GM18867 (cell line): ENCODE results near the gene LINC01488.

Experiments used
- ATAC-seq: cut with Tn5 transposase; IDR thresholded peaks from one replicate; pipeline ENCODE4 v1.9.1; 2021; ENCODE audit warnings: mild to moderate bottlenecking, moderate library complexity; ENCODE audit not compliant: unreplicated experiment

Gene LINC01488

DNA sequence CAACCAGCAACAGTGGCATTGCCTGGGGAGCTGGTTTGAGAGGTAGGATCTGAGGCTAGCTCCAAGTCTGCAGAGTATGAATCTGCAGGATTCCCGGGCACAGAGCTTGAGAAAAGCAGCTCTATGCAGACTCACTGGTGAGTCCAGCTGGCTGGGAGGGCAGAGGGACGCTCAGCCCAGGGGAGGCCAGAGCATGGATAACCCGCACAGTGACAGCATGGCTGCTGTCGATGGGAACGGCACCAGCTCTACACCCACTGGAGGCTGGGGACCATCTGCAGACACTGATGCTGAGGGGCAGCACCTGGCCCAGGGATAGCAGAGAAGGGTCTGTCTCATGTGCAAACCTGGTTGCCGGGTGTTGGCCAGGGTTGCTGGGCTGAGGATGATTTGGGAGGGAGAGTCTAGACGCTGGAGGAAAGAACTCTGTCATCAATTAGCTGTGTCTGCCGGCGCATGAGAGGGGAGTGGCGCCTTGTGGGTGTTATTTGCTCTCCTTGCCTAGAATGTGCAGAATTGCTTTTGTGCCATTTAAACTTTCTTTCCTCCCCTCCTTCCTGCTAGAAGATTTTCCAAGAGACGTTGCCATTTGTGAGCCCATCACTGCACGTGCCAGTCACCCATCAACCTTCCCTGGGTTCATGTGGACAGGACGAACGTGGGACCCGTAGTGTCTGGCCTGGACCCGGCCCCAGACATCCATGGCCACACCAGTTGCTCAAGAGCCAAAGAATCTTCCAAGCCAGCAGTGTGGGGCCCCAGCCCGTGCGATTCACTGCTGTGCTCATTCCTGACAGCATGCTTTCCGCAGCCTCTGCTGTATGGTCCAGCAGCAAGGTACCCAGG, 19.1 kb upstream of the LINC01488 start:
- no peak for ATAC-seq

DNA sequence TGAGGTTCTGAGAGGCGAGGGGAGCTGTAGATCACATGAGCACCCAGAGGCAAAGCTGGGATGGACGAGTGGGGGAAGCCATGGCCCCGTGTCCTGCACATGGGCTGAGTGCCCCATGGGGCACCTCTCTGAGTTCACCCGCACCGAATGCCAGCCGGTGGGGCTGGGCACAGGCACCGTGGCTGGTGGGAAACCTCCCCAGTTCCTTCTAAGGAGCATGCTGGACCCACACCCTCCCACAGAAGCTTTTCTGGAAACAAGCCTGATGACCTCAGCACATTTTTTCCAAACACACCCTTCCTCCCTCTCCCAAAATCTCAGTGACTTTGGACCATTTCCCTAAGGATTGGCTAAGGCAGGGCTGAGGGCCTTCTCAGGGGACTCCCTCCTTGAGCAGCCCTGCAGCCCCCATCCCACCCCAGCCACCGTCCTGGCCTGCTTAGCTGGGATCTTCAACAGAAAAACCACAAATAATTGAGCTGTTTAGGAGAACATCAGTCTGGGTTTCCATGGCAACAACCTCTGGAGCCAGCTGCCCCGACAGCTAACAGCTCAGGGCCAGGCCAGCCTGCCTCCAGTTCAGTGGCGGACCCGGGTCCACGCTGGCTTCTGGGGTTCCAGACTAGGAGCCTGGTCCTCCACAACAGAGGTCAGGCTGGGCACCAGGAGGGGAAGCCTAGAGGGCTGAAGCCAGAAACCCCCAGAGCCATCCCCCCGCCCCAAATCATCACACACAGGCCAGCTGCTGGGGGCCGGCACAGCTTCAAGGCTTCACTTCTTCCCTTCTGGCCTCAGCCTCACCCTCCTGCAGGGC, 18.1 kb upstream of the LINC01488 start:
- ATAC-seq = no peak

DNA sequence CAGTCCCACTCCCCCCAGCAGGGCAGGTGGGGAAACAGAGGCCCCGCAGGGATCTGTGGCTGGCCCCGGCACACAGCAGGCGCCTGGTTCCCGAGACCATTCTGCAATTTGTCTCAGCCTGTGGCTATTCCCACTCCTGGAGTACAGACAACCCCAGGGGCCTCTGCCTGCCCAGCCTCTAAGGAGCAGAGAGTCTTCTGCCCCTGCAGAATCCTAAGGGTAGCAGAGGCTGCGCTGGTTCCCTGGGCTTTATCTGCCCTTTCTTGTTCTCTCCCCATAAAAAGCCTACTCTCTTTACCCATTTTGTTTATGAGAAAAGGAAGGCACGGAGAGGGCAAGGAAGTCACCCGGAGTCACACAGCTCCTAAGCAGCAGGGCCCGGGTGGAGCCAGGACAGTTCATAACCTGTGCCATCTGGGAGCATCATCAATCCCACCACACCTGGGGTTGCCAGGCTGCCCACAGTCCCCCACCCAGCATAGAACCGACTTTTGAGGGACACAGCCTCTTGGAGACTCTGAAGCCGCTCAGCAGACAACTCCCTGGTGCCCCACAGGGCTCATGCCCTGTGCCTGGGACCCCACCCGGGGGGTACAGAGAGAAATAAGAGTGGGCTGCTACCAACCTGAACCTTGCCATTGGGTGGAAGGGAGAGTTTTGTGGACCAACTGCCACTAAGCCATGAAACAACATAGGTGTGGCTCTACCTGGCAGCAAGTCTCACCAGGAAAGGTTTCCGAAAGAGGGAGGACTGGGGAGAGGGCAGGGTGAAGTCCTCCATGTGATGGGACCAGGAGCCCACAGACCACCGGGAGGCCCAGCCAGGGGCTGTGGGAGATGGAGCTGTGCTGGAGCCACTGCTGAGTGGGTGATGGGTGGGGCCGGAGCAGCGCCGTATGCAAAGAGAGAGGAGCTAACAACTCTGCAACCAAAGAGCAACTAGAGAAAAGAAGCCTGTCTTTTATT, 17.2 kb upstream of the LINC01488 start:
- no peak for ATAC-seq

DNA sequence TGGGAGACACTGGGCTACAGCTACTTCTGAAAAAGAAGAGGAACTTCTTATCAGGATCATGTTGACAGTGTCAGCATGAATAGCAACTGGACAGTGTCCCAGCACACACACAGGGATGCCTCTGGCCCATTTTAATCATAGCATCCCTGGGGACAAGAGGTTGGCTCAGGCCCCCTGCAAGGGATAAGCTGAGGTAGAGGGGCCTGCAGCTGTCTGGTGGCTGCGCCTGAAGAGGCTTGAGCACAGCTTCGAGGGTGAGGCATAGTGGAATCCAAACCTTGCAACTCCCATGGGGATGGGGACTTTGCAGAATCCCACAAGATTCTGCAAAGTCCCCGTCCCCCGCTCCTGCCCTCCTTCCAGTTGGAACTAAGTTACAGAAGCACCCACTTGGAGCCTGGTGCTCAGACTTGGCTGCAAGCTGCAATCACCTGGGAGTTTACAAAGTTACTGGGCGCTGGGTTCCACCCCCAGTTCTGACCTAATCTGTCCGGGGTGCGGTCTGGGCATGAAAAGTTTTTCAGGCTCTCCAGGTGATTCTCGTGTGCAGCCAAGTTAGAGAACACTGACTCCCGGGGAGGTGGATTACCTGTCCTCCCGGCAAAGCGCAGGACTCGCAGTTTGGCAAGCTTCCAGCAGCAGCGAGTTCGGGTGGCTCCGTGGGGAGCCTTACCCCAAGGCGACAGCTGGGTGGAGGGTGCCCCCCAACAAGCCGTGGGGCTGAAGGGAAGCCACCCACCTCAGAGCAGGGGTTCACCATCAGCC, 16.0 kb upstream of the LINC01488 start:
- ATAC-seq = no peak

DNA sequence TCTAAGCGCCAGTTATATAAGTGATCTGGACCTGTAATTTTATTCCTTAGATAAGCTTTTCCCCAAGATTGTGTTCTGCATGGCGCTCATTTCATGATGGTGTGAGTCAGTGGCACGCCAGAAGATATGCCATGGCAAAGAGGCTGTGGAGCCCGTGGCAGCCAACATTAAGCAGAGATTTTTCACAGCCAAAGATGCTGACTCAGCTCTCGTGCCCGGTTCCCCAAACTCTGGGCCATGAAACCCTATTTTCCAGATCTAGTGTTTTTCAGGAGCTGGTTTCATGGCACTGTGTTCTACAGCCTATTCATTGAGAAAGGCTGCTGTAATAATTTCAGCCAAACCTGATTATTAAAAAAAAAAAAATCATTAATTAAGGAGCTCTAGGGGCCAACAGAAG, 15.4 kb upstream of the LINC01488 start:
- ATAC-seq = no peak

DNA sequence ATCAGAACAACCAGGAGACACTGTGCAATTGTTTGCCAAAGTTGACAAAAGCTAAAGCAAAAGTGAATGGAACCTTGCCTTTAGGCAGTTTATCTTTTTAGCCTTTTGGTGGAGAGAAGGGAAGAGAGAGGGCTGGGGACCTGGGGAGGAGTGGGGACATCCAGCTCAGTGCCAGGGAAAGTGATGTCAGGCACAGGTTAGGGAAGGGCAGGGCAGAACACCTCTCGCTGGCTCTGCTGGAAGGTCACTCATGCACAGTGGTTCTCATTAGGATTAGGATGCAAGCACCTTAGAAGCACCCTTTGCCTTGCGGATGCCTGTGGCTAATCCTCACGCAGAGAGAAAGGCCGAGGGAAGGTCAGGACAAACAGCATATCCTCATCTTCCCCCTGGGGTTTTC, 14.3 kb upstream of the LINC01488 start:
- no peak for ATAC-seq

DNA sequence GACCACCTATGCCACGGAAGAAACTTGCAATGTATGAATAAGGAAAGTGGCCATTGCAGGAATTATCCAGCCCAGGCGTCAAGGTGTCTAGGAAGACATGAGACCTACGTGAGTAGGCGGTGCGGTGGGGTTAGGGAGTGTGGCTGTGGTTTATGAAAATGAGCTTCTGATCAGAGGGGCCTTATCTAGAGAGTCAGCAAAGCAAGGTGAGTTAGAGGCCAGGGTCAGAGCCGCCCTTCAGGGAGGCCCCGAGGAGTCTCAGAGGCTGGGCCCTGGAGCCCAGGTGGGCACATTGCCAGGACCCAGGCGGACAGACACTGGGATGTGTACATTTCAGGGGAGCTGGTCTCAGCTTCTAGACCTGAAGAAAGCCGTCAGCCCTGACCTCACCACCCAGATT, 13.8 kb upstream of the LINC01488 start:
- ATAC-seq = no peak

DNA sequence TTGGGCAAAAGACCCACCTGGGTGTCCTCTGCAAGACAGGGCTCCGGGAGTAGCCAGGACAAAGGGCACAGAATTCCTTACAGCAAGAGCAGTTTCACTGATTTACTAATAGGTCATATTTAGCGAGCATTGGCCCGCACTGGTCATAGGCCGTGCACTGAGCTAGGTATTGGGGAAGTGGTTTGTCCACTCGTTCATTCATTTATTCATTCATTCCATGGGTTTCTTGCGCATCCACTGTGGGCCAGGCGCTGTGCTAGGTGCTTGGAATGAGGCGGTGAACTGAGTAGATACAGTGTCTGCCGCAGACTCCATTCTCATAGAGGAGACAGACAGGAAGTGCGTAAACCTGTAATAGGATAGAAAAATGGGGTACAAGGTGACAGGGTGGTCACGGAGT, 13.2 kb upstream of the LINC01488 start:
- ATAC-seq = no peak

DNA sequence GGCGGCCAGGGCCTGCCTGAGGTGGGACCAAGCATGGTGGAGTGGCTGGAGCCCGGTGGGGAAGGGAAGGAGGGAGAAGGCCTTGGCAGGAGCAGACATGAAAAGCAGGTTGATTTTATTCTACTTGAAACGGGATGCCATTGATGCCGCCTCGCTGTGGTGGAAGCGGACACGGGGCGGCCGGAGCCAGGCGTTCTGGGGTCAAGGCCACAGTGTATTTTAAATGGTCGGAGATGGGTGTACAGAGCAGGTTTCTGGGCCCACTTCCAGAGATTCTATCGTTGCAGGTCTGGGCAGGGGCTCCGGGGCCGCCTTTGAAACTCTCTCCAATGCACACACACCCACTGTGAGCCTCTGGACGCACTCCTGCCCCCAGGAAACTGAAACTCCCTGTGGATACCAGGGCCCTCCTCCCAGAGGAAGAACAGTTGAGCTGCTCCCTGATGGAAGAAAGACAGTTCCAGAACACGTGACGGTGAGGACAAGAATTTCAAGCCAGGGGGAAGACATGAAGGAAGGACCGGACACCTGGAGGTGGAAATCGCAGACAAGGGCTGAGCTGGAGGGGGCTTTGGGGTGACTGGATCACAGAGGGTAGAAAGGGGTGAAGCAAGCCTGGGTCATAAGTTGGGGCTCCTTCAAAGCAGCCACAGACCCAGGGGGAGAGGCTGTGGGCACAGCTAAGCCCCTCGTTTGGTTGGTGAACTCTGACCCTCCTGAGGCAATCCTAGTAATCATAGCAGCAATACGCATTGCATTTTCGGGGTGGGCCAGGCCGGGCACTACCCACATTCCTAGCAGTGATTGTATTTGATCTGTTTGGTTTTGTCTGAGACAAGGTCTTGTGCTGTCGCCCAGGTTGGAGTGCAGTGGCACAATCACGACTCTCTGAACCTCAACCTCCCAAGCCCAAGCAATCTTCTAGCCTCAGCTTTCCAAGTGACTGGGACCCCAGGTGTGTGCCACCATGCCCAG, 12.3 kb upstream of the LINC01488 start:
- ATAC-seq = no peak

DNA sequence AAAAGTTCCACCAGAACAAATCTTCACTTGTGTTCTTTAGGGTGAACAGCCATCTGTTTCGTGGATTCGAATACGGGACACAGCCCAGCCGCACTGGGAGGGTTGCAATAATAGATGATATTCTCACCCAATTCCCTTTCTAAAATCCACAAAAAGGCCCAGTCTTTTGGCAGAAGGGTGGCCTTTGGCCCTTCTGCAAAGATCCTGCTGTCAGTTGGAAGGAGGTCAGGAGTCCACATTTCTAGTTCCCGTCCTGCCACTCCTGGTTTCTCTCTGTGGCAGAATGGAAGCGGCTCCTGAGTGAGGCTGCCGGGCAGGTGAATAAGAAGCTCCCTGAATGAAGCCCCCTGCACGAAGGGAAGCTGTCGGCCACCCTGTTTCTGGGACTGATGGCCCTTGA, 11.2 kb upstream of the LINC01488 start:
- no peak for ATAC-seq

DNA sequence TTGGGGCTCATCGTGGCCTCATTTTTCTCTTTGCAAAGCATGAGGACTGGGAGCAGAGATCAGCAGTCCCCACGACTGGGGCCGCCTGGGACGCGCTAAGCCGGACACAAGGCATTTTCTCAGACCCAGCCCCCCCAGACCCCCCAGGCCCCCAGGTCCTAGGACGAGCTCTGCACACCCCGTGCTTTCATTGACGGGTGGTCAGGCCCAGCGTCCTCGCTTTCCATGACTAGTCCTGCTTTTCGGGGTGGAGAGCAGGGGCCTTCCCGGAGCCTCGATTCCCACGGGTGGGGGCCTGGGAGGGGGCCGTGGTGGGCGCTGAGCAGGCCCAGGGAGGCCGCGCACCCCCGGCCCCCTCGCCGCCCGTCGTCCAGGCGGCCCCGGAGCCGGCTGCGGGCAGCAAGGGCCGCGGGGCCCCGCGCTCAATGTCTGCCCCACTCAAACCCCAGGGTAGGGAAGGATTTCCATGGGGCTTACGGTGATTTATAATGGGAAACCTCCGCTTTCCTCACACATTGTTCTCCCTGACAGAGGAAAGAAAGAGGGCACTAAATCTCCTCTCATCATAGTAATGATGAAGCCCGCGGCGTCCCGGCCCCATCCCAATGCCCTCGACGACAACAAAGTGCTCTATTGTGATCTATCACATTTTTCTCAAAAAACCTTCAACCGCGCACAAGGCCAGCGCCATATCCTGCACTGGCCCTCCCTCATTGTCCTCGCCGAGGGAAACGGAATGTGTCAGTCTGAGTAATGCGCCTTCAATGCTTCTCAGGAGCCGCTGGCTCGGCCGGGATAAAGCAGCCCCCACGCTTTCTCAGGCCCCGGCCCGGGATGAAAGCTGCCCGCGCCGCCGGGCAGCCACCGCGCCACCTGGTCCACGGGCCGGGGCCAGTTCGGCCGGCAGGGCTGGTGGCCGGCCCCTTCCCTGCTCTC, 10.4 kb upstream of the LINC01488 start:
- ATAC-seq = no peak

DNA sequence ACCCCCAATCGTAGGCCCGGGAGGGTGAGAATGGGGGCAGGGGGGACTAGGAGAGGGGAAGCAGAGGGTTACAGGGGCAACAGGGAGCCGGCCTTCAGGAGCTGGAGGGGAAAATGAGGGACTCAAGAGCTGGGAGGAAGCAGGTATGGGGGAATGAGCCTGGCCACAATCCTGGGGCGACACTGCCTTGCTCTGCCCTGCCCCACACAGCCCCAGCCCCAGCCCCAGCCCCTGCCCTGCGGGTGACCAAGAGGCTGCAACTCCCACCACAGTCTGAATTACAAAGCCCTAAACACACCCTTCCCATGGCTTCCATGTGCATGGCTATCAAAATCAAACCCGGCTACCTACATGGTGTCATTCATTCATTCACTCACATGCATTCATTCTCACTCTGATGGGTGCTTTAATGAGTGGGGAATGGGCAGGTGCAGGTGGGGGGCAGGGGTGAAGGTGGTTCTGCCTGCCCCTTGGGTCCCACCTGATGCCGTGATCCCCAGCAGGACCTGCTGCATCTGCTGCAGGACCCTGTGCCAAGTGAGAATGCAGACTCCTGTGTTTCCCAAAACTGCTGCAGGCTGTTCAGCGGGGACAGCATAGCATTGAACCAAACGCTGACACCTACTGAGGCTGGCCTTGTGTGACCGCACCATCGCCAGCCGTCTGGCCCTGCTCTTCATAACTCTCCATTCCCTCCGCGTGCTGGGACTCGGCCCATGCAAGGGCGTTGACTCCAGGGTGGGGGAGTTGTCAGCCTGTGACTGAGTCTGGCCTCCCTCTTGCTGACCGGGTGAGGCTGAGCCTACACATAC, 9.5 kb upstream of the LINC01488 start:
- no peak for ATAC-seq

DNA sequence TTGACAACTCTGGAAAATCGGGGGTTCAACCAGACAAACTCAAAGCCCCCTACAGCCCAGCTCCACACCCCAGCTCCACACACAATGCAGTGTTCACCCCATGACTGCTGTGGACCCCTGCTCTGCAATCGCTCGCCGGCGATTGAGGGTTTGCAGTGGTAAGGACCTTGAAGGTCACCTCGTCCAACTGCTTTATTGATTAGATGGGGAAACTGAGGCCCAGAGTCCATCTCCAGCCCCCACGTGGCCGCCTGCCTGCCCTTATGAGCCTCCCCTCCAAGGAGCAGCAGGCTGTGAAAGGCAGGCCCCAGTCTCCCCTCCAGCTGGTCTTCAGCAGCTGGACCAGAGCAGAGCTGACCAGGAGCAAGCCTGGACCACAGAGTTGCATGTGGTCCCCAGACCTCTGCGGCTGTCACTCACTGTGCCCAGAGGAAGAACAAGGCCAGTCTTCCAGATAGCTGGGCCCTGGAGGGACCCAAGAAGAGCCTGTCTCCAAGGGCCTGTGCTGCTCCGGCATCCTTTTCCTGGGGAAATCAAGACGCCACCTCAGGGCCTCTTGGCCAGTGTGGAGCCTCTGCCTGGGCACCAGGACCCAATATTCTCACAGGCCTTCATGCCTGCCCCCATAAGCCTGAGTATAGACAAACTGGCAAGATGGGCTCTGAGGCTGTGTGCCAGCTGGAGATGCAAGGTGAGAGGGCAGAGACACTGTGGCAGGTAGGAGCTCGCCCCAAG, 8.8 kb upstream of the LINC01488 start:
- ATAC-seq = no peak

DNA sequence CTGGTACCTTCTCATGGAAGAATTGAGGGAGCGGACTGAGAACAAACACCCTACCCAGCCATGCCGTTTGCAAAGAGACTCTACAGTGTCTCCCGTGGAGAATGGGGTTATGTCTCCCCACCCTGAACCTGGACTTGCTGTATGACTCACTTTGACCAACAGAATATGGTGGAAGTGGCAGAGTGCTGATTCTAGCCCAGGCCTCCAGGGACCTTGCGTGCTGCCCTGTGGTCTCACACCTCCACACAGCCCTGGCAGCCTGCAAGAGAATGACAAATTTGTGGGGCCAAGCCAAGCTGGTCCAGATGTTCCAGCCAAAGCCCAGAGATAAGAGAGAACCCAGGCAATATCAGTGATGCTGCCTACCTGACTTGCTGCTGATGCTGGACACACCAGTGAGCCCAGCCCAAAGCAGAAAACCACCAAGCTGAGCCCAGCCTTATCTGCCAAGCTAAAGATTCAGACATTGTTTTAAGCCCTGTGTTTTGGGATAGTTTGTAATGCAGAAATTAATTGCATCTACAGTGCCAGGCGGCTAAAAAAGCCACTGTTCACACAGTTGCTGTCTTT, 8.1 kb upstream of the LINC01488 start:
- no peak for ATAC-seq

DNA sequence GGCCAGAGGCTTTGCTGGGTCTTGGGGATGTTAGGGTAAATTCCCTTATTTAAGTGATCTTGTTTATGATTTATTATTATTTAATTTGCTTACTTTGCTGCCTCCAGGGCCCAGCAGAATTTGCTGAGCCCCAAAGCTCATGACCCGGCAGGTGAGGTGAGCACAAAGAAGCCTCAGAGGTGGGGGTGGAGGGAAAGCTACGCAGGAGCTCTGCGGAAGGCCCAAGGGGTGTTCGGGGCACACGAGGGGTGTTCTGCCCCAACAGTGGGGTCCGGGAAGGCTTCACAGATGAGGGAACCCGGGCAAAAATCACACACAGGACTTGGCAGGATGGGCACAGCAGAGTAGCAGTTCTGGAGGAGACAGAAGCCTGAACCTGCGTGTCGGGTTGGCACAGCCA, 6.7 kb upstream of the LINC01488 start:
- no peak for ATAC-seq

DNA sequence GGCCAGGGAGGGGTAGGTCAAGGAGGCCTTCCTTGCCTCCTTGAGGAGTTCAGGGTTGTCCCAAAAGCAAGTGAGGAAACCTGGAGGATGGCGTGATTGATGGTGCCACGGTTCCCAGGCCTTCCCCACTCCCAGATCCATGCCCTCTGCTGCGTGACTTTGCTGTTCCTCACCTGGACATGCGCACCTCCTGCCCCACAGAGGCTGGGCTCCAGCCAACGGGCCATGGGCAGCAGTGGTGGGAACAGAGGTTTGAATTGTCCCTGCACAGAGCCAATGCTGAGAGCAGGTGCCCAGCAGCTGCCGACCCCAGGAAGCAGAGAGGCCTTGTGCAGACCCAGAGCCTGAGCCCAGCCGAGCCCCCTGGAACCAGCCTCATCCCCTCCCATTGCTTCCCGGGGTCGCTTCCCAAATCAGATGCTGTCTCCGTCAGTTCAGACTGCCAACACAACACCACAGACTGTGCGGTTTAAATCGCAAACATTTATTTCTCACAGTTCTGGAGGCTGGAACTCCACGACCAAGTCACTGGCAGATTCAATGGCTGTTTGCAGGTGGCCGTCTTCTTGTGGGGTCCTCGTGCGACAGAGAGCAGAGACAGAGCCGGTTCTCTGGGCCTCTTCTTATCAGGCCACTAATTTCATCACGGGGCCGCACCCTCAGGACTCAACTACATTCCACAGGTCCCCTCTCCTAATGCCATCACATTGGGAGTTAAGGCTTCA, 6.2 kb upstream of the LINC01488 start:
- no peak for ATAC-seq
